ENCODE data around the gene SF3B6.

DNA sequence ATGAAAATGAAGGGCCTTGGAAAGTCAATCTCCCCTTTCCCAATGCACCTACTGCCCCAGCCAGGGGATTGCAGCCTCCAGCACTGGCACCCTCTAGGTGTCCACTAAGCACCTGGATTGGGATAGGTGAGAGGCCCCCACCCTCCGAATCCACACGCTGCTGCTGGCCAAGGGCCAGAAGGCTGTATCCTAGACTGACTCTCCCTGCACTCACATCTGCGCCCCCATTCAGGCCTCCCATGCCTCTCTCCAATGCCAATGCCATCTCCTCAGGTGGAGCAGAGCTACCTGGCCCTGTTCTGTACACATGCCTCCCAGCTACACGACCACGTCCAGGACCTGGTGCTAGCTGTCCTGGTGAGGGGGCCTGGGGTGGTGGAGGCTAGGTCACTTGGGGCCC is 56.4 kb downstream of the SF3B6 start:
- TF ChIP-seq, protein P1, sequence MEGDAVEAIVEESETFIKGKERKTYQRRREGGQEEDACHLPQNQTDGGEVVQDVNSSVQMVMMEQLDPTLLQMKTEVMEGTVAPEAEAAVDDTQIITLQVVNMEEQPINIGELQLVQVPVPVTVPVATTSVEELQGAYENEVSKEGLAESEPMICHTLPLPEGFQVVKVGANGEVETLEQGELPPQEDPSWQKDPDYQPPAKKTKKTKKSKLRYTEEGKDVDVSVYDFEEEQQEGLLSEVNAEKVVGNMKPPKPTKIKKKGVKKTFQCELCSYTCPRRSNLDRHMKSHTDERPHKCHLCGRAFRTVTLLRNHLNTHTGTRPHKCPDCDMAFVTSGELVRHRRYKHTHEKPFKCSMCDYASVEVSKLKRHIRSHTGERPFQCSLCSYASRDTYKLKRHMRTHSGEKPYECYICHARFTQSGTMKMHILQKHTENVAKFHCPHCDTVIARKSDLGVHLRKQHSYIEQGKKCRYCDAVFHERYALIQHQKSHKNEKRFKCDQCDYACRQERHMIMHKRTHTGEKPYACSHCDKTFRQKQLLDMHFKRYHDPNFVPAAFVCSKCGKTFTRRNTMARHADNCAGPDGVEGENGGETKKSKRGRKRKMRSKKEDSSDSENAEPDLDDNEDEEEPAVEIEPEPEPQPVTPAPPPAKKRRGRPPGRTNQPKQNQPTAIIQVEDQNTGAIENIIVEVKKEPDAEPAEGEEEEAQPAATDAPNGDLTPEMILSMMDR (IDR thresholded peaks at IDR 0.05): no peak
- TF ChIP-seq POLR2A (IDR thresholded peaks at IDR 0.05): no peak
